Loucy (cell line): ENCODE results near the gene CA5A.

Experiments
- CTCF ChIP-seq: fragments of 200-600 bp; sonication (generic); conservative IDR thresholded peaks from 2 replicates; pipeline ENCODE4 v1.5.1; 2014; ENCODE audit warnings: mild to moderate bottlenecking, antibody characterized with exemption, low read length
- EZH2phosphoT487 ChIP-seq: fragments of 200-600 bp; IDR thresholded peaks from 2 replicates; pipeline ENCODE4 v1.6.1; 2018; ENCODE audit warnings: antibody characterized with exemption, mild to moderate bottlenecking, moderate library complexity, borderline replicate concordance

GRCh38 chr16:87919681-87919994 lies 16.7 kb downstream of the CA5A start:
- TF ChIP-seq CTCF (no peak), EZH2phosphoT487 (no peak)
